ENCODE measurements around the gene COPS8. TPM values are rescaled to one million over a fixed set of nuclear protein-coding genes. Genes with fewer than 3 reads are reported as not detected.

COPS8 gene
- total and polyA plus RNA-seq, 2 of the 4 experiments (the other 2 are of a cell fraction), result 47.0 to 64.9 TPM

DNA sequence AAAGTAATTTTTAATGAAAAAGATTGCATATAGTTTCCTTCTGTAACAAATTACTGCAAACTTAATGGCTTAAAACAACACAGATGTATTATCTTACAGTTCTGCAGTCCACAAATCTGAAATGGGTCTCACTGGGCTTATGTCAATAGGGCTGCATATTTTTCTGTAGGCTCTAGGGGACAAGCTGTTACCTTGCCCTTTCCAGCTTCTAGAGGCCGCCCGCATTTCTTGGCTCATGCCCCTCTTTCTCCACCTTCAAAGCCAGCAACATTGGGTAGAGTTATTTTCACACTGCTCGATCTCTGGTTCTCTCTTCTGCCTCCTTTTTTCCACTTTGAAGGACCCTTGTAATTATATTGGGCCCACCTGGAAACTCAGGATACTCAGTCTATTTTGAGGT lies 16.7 kb downstream of the COPS8 start:
- in situ Hi-C loops (cut with MboI; ENCODE audit: low sequenced_read_pairs), result loop anchor here (25.0 kb wide), 1 partner anchor 635 kb away; no protein-coding TSS in a partner anchor
- no TSS peak for BruUV-seq (replicated peaks)
- intact Hi-C loops (cut with micrococcal nuclease), result no loop called here
- H3K79me1 ChIP-seq (ENCODE audit: low read depth in 1 of 2, low read length in 2 of 2), result peaks cover 0 to 8% of the 10 kb centered on the region in 2 experiments; a peak in 2 of 4 replicates
- no peak overlapping the region for H3K23ac ChIP-seq (ENCODE audit: low read depth, low read length)
- H3K9me1 ChIP-seq (ENCODE audit: insufficient read depth, low read length), result no peaks in the 10 kb centered on the region
- H2BK120ac ChIP-seq (ENCODE audit: low read depth, low read length), result no peak overlapping the region
- ATAC-seq (ENCODE audit: low read depth) (no peak), DNase-seq (no peak)
- ChIA-PET CTCF (no interaction called here), POLR2A (ENCODE audit: unreplicated experiment) (interaction anchor here (0.6 kb wide), 1 partner anchor 309 kb away, joined by 4 read pairs; no protein-coding TSS in a partner anchor)
- H3K9ac ChIP-seq (ENCODE audit: low read depth, low read length), result no peak overlapping the region
- TF ChIP-seq BHLHE40 (IDR thresholded peaks at IDR 0.05; ENCODE audit: low read depth, low read length) (no peak), RAD21 (IDR thresholded peaks at IDR 0.05; ENCODE audit: low read length) (no peak), RCOR1 (IDR thresholded peaks at IDR 0.05; ENCODE audit: insufficient replicate concordance, low read length) (no peak), POLR2A (IDR thresholded peaks at IDR 0.05; ENCODE audit: low read depth, low read length) (no peak), RFX5 (IDR thresholded peaks at IDR 0.05; ENCODE audit: low read depth, low read length) (no peak), MXI1 (IDR thresholded peaks at IDR 0.05; ENCODE audit: borderline replicate concordance, low read depth, low read length) (no peak), NFE2L2 (IDR thresholded peaks at IDR 0.05; ENCODE audit: low read depth, low read length) (no peak), MAZ (IDR thresholded peaks at IDR 0.05; ENCODE audit: borderline replicate concordance, low read depth, low read length) (no peak)
- TF ChIP-seq, protein P1, sequence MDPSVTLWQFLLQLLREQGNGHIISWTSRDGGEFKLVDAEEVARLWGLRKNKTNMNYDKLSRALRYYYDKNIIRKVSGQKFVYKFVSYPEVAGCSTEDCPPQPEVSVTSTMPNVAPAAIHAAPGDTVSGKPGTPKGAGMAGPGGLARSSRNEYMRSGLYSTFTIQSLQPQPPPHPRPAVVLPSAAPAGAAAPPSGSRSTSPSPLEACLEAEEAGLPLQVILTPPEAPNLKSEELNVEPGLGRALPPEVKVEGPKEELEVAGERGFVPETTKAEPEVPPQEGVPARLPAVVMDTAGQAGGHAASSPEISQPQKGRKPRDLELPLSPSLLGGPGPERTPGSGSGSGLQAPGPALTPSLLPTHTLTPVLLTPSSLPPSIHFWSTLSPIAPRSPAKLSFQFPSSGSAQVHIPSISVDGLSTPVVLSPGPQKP (IDR thresholded peaks at IDR 0.05; ENCODE audit: borderline replicate concordance, low read depth, low read length), result no peak
- TF ChIP-seq, protein P2, sequence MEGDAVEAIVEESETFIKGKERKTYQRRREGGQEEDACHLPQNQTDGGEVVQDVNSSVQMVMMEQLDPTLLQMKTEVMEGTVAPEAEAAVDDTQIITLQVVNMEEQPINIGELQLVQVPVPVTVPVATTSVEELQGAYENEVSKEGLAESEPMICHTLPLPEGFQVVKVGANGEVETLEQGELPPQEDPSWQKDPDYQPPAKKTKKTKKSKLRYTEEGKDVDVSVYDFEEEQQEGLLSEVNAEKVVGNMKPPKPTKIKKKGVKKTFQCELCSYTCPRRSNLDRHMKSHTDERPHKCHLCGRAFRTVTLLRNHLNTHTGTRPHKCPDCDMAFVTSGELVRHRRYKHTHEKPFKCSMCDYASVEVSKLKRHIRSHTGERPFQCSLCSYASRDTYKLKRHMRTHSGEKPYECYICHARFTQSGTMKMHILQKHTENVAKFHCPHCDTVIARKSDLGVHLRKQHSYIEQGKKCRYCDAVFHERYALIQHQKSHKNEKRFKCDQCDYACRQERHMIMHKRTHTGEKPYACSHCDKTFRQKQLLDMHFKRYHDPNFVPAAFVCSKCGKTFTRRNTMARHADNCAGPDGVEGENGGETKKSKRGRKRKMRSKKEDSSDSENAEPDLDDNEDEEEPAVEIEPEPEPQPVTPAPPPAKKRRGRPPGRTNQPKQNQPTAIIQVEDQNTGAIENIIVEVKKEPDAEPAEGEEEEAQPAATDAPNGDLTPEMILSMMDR (conservative IDR thresholded peaks at IDR 0.05; ENCODE audit: low read depth, low read length), result no peak
- dilution Hi-C loops (cut with HindIII; ENCODE audit: low sequenced_read_pairs, unreplicated experiment), result no loop called here
- H3K4me2 ChIP-seq (ENCODE audit: low read depth, low read length), result no peak overlapping the region
- no CpG with 5 or more reads among the region's 3 CpGs for whole genome bisulfite sequencing, 2 experiments (ENCODE audit: extremely low coverage in 2 of 2, insufficient read length in 1 of 2)
- H4K20me1 ChIP-seq (ENCODE audit: insufficient read depth, low read length), result no peaks in the 10 kb centered on the region
- no peak overlapping the region for H3K56ac ChIP-seq (ENCODE audit: extremely low read depth, insufficient read depth, low read length)
- H2AFZ ChIP-seq (replicated peaks; ENCODE audit: low read length, poor library complexity), result no peak overlapping the region
- no peaks in the 10 kb centered on the region for H3K9me3 ChIP-seq (ENCODE audit: control insufficient read depth, insufficient read depth, low read length)
- H3K27me3 ChIP-seq (ENCODE audit: control insufficient read depth, insufficient read depth, low read length), result no peaks in the 10 kb centered on the region
- H3K27ac ChIP-seq (ENCODE audit: insufficient read depth, low read length), result no peak overlapping the region
- no peak overlapping the region for H3K14ac ChIP-seq (replicated peaks; ENCODE audit: low read depth, low read length)
- no peak overlapping the region for H2BK20ac ChIP-seq (ENCODE audit: low read depth, low read length)
- H3K4ac ChIP-seq (ENCODE audit: low read depth, low read length), result no peak overlapping the region
- H3K4me3 ChIP-seq (ENCODE audit: insufficient read depth, low read depth, low read length), result no peak overlapping the region
- H3K4me1 ChIP-seq (ENCODE audit: control insufficient read depth, insufficient read depth, low read length), result peaks cover 2% of the 10 kb centered on the region; the same call in 1 of the 2 replicates
- H2AK5ac ChIP-seq (ENCODE audit: low read depth, low read length), result no peak overlapping the region
- no peak overlapping the region for H2BK15ac ChIP-seq (ENCODE audit: low read depth, low read length)
- H2AK9ac ChIP-seq (replicated peaks; ENCODE audit: low read depth, low read length, poor library complexity), result no peak overlapping the region
- H4K8ac ChIP-seq (ENCODE audit: low read depth in 2 of 2, low read length in 2 of 2), result no peak overlapping the region
- peaks cover 9% of the 10 kb centered on the region for H3K36me3 ChIP-seq (ENCODE audit: control insufficient read depth, insufficient read depth, low read length)
- no peak overlapping the region for H2BK5ac ChIP-seq (ENCODE audit: low read depth, low read length, poor library complexity, severe bottlenecking)
- H3K18ac ChIP-seq (ENCODE audit: low read depth, low read length), result no peak overlapping the region
- H4K5ac ChIP-seq (ENCODE audit: low read depth, low read length), result no peak overlapping the region
- H4K91ac ChIP-seq (ENCODE audit: insufficient read depth, low read depth, low read length), result no peak overlapping the region
